Measurements from ENCODE around the gene ITPKC.
"Not testable (repeated sequence)": the region's sequence is repeated elsewhere in the genome, so short reads cannot be mapped to it uniquely, and the experiment has no call there.

The ITPKC gene

GRCh38 chr19:40717880-40718773, 1.2 kb downstream of the ITPKC start:
- DNase-seq, result no peak

GRCh38 chr19:40718774-40719391, 2.0 kb downstream of the ITPKC start:
- peak; percentile 55 for DNase-seq

- no peak for DNase-seq
These were observed 2.5 kb downstream of the ITPKC start for GRCh38 chr19:40719414-40719894.

- DNase-seq, result no peak
These were observed 4.2 kb downstream of the ITPKC start for GRCh38 chr19:40721140-40721486.

- no peak for DNase-seq
These were observed 5.2 kb downstream of the ITPKC start for GRCh38 chr19:40721936-40722661.

GRCh38 chr19:40723661-40724254, 6.8 kb downstream of the ITPKC start:
- no peak for DNase-seq

GRCh38 chr19:40724315-40724714, 7.4 kb downstream of the ITPKC start:
- no peak for DNase-seq

GRCh38 chr19:40724855-40725254, 7.9 kb downstream of the ITPKC start:
- DNase-seq, result no peak

GRCh38 chr19:40726279-40726678, 9.4 kb downstream of the ITPKC start:
- DNase-seq, result no peak

- not testable (repeated sequence) for DNase-seq
These were observed 13.2 kb downstream of the ITPKC start for GRCh38 chr19:40730065-40730464.

GRCh38 chr19:40732304-40732703, 15.4 kb downstream of the ITPKC start:
- DNase-seq, result not testable (repeated sequence)

- DNase-seq, result no peak
These were observed 16.2 kb downstream of the ITPKC start for GRCh38 chr19:40733149-40733548.

GRCh38 chr19:40735013-40735771, 18.3 kb downstream of the ITPKC start:
- DNase-seq, result no peak

GRCh38 chr19:40736661-40737060, 19.7 kb downstream of the ITPKC start:
- DNase-seq, result no peak

- no peak for DNase-seq
These were observed 20.3 kb downstream of the ITPKC start for GRCh38 chr19:40737102-40737644.

GRCh38 chr19:40739030-40739839, 22.3 kb downstream of the ITPKC start:
- no peak for DNase-seq

- no peak for DNase-seq
These were observed 23.2 kb downstream of the ITPKC start for GRCh38 chr19:40739871-40740703.

GRCh38 chr19:40740747-40741146, 23.8 kb downstream of the ITPKC start:
- DNase-seq, result peak; percentile 83

GRCh38 chr19:40741527-40742390, 24.8 kb downstream of the ITPKC start:
- no peak for DNase-seq
